Measurements from ENCODE around the gene SMAD3. TPM values are rescaled to one million over a fixed set of nuclear protein-coding genes. Genes with fewer than 3 reads are reported as not detected.

SMAD3 gene
- total and polyA plus RNA-seq, 4 donors: 4.0 to 12.2 (median 5.5) TPM

DNA sequence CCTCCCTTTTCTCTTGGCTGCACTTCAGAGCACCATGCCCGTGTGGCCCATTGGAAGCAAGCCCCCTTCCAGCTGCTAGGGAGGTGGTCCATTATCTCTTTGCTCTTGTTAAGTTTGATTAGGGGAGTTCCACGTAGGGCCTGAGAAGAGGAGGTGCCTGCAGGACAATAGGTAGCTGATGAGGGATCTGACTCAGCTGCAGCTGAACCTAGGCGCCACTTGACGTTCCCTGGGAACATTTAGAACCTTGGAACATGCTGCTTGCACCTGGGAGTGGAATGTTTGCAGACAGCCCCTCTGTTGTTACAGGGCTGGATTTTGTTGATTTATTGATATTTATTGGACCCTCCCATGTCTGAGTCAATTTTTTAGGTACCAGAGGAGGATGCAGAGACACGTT, 4.7 kb downstream of the SMAD3 start:
- peaks cover 0 to 5% (median 0%) of the 10 kb centered on the region in 4 donors for H3K36me3 ChIP-seq (ENCODE audit: control insufficient read depth in 4 of 4, insufficient read depth in 3 of 4, low read depth in 1 of 4, low read length in 3 of 4)
- no peak overlapping the region for H3K9ac ChIP-seq (ENCODE audit: low read depth in 1 of 2, low read length in 2 of 2)
- H3K27me3 ChIP-seq (ENCODE audit: control insufficient read depth in 4 of 4, insufficient read depth in 4 of 4, low read length in 3 of 4): no peaks in the 10 kb centered on the region
- 90% methylated on average over 5 of the region's 5 CpGs for WGBS
- H3K4me1 ChIP-seq (ENCODE audit: control insufficient read depth in 4 of 4, insufficient read depth in 4 of 4, low read length in 3 of 4): peaks cover 12 to 41% (median 27%) of the 10 kb centered on the region in 4 donors
- TF ChIP-seq, protein P1, sequence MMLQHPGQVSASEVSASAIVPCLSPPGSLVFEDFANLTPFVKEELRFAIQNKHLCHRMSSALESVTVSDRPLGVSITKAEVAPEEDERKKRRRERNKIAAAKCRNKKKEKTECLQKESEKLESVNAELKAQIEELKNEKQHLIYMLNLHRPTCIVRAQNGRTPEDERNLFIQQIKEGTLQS (IDR thresholded peaks at IDR 0.05): no peak
- TF ChIP-seq GABPA (IDR thresholded peaks at IDR 0.05 in 1 of 2, conservative IDR thresholded peaks at IDR 0.05 in 1 of 2) (no peak), SP1 (IDR thresholded peaks at IDR 0.05) (no peak)
- TF ChIP-seq, protein P2, sequence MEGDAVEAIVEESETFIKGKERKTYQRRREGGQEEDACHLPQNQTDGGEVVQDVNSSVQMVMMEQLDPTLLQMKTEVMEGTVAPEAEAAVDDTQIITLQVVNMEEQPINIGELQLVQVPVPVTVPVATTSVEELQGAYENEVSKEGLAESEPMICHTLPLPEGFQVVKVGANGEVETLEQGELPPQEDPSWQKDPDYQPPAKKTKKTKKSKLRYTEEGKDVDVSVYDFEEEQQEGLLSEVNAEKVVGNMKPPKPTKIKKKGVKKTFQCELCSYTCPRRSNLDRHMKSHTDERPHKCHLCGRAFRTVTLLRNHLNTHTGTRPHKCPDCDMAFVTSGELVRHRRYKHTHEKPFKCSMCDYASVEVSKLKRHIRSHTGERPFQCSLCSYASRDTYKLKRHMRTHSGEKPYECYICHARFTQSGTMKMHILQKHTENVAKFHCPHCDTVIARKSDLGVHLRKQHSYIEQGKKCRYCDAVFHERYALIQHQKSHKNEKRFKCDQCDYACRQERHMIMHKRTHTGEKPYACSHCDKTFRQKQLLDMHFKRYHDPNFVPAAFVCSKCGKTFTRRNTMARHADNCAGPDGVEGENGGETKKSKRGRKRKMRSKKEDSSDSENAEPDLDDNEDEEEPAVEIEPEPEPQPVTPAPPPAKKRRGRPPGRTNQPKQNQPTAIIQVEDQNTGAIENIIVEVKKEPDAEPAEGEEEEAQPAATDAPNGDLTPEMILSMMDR (IDR thresholded peaks at IDR 0.05; ENCODE audit: low read depth, low read length, missing input control): no peak
- DNase-seq (ENCODE audit: low spot score): no peak
- H3K27ac ChIP-seq (ENCODE audit: low read depth in 1 of 2, low read length in 2 of 2): no peak overlapping the region
- no peaks in the 10 kb centered on the region for H3K9me3 ChIP-seq (ENCODE audit: control insufficient read depth in 4 of 4, low read length in 3 of 4)
- no peak overlapping the region for H3K4me3 ChIP-seq (ENCODE audit: low read depth in 1 of 3, low read length in 3 of 3)

DNA sequence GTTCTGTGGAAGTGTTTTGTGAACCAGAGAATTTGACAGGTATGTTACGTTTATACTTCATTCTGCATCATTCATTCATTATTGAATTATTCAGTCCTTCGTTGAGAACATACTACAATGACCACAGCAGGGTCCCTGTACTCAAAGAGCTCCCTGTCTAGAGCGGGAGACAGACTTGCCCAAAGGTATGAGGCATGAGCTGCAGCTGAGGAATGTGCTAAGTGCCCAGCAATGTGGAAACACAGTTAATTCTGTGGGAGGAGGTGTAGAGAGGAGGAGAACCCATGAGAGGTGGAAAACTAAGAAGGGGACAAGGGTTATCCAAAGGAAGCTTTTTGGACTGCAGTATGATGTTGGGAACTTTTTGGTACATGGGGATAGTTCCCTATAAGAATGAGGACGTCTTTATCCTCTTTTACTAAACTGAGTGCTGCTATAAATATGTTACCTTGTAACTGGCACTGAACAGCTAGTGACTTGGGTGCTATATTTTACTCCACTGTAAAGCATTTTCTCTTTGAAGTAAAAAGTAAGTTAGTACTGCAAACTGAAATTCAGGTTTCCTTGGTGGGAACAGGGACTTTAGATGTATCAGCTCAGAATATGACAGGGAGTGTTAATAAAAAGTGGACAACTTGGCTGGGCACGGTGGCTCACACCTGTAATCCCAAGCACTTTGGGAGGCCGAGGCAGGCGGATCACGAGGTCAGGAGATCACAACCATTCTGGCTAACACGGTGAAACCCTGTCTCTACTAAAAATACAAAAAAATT, 5.7 kb downstream of the SMAD3 start:
- H3K27me3 ChIP-seq (ENCODE audit: control insufficient read depth in 4 of 4, insufficient read depth in 4 of 4, low read length in 3 of 4): no peaks in the 10 kb centered on the region
- H3K4me3 ChIP-seq (ENCODE audit: low read depth in 1 of 3, low read length in 3 of 3): no peak overlapping the region
- no peak overlapping the region for H3K27ac ChIP-seq (ENCODE audit: low read depth in 1 of 2, low read length in 2 of 2)
- H3K9ac ChIP-seq (ENCODE audit: low read depth in 1 of 2, low read length in 2 of 2): no peak overlapping the region
- TF ChIP-seq YY1 (IDR thresholded peaks at IDR 0.05) (no peak), NR2F2 (IDR thresholded peaks at IDR 0.05) (no peak), JUND (IDR thresholded peaks at IDR 0.05) (no peak), RXRA (IDR thresholded peaks at IDR 0.05) (no peak), FOXA1 (IDR thresholded peaks at IDR 0.05) (no peak), RAD21 (IDR thresholded peaks at IDR 0.05) (no peak), SP1 (IDR thresholded peaks at IDR 0.05) (no peak)
- TF ChIP-seq, protein P3, sequence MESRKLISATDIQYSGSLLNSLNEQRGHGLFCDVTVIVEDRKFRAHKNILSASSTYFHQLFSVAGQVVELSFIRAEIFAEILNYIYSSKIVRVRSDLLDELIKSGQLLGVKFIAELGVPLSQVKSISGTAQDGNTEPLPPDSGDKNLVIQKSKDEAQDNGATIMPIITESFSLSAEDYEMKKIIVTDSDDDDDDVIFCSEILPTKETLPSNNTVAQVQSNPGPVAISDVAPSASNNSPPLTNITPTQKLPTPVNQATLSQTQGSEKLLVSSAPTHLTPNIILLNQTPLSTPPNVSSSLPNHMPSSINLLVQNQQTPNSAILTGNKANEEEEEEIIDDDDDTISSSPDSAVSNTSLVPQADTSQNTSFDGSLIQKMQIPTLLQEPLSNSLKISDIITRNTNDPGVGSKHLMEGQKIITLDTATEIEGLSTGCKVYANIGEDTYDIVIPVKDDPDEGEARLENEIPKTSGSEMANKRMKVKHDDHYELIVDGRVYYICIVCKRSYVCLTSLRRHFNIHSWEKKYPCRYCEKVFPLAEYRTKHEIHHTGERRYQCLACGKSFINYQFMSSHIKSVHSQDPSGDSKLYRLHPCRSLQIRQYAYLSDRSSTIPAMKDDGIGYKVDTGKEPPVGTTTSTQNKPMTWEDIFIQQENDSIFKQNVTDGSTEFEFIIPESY (IDR thresholded peaks at IDR 0.05): no peak
- TF ChIP-seq, protein P1 (IDR thresholded peaks at IDR 0.05): no peak
- TF ChIP-seq, protein P4, sequence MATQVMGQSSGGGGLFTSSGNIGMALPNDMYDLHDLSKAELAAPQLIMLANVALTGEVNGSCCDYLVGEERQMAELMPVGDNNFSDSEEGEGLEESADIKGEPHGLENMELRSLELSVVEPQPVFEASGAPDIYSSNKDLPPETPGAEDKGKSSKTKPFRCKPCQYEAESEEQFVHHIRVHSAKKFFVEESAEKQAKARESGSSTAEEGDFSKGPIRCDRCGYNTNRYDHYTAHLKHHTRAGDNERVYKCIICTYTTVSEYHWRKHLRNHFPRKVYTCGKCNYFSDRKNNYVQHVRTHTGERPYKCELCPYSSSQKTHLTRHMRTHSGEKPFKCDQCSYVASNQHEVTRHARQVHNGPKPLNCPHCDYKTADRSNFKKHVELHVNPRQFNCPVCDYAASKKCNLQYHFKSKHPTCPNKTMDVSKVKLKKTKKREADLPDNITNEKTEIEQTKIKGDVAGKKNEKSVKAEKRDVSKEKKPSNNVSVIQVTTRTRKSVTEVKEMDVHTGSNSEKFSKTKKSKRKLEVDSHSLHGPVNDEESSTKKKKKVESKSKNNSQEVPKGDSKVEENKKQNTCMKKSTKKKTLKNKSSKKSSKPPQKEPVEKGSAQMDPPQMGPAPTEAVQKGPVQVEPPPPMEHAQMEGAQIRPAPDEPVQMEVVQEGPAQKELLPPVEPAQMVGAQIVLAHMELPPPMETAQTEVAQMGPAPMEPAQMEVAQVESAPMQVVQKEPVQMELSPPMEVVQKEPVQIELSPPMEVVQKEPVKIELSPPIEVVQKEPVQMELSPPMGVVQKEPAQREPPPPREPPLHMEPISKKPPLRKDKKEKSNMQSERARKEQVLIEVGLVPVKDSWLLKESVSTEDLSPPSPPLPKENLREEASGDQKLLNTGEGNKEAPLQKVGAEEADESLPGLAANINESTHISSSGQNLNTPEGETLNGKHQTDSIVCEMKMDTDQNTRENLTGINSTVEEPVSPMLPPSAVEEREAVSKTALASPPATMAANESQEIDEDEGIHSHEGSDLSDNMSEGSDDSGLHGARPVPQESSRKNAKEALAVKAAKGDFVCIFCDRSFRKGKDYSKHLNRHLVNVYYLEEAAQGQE (IDR thresholded peaks at IDR 0.05): no peak
- TF ChIP-seq, protein P5, sequence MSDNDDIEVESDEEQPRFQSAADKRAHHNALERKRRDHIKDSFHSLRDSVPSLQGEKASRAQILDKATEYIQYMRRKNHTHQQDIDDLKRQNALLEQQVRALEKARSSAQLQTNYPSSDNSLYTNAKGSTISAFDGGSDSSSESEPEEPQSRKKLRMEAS (IDR thresholded peaks at IDR 0.05): no peak
- H3K4me1 ChIP-seq (ENCODE audit: control insufficient read depth in 4 of 4, insufficient read depth in 4 of 4, low read length in 3 of 4): peaks cover 12 to 41% (median 27%) of the 10 kb centered on the region in 4 donors
- no peaks in the 10 kb centered on the region for H3K9me3 ChIP-seq (ENCODE audit: control insufficient read depth in 4 of 4, low read length in 3 of 4)
- no peak for DNase-seq (ENCODE audit: low spot score)
- 95% methylated on average over 9 of the region's 9 CpGs for WGBS
- peaks cover 0 to 5% (median 0%) of the 10 kb centered on the region in 4 donors for H3K36me3 ChIP-seq (ENCODE audit: control insufficient read depth in 4 of 4, insufficient read depth in 3 of 4, low read depth in 1 of 4, low read length in 3 of 4)

Measured in liver (tissue), 9 donors.